Stimulated activated CD4-positive, alpha-beta T cell treated with anti-CD3 and anti-CD28 coated beads, Interleukin-1b, Interleukin-23, amount 100 ng/mL, for 48 hours (primary cell): ENCODE measurements around the gene DMAC2.
"Not testable (repeated sequence)": the region's sequence is repeated elsewhere in the genome, so short reads cannot be mapped to it uniquely, and the experiment has no call there.

Source experiments
- DNase-seq: peaks from one replicate; pipeline ENCODE4 v3.0.0-alpha.2; 2020

DMAC2 gene

DNA sequence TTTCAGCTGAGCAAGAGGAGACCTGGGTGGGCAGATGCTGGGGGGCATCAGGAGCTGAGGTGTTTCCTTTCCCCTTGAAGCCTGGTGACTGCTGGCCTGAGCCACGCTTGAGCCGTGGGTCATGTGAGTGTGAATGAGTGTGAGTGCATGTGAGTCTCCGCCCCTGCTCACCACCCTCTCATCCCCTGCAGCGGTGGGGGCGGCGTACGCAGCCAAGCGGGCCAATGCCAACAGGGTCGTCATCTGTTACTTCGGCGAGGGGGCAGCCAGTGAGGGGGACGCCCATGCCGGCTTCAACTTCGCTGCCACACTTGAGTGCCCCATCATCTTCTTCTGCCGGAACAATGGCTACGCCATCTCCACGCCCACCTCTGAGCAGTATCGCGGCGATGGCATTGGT, 17.7 kb downstream of the DMAC2 start:
- no peak for DNase-seq

DNA sequence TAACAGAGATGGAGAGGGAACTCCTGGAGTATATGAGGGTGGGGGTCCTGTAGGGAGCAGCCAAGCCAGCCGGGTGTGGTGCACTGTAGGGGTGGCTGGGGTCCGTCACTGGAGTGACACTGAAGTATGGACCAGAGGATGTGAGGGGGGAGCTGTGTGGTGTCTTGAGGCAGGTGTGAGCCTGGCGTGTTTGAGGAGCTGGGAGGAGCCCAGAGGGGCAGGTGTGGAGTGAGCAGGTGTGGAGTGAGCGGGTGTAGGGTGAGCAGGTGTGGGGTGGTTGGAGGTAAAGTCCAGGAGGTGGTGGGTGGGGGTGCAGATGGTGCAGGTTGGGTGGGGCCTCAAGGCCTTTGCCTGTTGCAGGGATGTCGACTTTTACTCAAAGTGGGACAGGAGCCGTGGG, 18.4 kb downstream of the DMAC2 start:
- DNase-seq, result no peak

DNA sequence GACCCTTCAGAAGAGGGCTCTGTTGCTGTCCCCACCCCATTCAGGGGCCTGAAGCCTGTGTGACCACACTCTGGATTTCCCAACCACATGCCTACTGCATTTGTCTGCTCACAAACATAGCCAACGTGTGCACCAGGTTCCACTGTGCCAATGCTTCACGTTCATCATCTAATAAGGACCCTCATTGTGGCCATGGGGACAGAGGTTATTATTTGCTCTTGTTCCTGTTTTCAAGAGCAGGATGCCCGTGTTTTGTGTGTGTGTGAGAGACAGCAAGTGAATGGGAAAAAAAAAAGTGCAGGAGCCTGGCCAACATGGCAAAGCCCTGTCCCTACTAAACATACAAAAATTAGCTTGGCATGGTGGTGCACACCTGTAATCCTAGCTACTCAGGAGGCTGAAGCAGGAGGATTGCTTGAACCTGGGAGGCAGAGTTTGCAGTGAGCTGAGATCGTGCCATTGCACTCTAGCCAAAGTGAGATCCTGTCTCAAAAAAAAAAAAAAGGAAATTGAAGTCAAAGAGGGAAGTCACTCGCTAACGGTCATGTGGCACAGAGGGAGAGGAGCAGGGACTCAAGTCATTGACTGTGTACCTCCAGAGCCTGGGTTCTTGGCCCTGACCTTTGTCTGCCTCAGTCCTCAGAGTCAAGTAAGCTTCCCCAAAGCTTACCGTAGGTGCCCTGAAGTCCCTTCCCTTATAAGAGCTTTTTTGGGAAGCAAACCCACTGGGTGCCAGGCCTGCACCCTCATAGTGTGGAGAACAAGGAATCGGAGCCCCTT, 19.4 kb downstream of the DMAC2 start:
- DNase-seq, result no peak

- no peak for DNase-seq
These were observed 23.5 kb downstream of the DMAC2 start for GRCh38 chr19:41416194-41416674.

DNA sequence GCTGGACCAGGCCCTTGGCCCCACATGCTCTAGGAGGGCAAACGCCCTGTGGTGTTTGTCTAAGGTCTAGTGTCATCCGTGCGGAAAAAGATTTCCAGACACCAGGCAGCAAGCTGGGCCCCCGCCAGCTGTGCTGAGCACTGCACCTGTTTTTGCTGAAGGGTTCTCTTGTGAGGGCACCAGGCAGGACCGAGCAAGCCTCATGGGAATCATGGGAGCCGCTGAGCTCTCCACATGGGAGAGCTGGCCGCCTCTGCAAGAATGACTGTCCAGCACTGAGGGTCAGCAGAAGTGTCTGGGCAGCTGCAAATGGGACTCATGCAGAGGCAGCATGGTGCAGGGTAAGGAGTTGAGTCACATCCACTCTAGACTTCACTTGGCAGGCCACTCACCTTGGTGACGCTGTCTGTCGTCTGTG, 24.5 kb downstream of the DMAC2 start:
- no peak for DNase-seq

DNA sequence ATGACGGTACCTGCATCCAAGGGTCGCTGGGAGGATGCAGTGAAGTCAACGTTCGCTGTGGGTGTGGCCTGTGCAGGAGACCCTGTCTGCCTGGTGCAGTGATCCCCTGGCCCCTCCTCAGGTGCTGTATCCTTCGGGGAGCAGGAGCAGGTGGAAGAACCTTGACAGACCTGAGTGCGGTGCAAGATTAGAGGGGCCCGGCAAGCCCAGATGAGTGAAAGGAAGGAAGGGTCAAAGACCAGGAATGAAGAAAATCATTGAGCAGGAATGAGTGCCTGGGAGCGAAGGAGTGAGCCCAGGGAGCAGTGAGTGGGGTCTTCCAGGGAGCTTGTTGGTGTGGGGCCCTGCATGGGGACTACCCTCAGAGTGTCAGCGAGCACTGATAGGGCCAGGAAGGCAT, 25.3 kb downstream of the DMAC2 start:
- DNase-seq, result no peak

DNA sequence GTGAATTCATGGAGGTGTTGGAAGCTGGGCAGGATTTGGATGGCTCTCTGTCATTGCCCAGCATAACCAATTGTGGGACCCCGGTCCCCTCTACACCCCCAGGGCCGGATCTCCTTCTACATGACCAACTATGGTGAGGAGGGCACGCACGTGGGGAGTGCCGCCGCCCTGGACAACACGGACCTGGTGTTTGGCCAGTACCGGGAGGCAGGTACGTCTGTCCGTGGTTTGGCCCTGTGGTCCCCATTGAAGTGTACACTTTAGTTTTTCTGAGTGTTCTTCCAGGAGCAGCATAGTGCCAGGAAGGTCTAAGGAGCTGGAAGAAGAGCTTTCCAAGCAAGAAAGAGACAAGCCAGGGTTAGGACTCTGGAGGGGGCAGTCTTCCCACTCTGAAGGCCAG, 25.8 kb downstream of the DMAC2 start:
- no peak for DNase-seq

GRCh38 chr19:41412953-41413352, 26.8 kb downstream of the DMAC2 start:
- DNase-seq, result no peak

GRCh38 chr19:41411968-41412265, 27.8 kb downstream of the DMAC2 start:
- no peak for DNase-seq

DNA sequence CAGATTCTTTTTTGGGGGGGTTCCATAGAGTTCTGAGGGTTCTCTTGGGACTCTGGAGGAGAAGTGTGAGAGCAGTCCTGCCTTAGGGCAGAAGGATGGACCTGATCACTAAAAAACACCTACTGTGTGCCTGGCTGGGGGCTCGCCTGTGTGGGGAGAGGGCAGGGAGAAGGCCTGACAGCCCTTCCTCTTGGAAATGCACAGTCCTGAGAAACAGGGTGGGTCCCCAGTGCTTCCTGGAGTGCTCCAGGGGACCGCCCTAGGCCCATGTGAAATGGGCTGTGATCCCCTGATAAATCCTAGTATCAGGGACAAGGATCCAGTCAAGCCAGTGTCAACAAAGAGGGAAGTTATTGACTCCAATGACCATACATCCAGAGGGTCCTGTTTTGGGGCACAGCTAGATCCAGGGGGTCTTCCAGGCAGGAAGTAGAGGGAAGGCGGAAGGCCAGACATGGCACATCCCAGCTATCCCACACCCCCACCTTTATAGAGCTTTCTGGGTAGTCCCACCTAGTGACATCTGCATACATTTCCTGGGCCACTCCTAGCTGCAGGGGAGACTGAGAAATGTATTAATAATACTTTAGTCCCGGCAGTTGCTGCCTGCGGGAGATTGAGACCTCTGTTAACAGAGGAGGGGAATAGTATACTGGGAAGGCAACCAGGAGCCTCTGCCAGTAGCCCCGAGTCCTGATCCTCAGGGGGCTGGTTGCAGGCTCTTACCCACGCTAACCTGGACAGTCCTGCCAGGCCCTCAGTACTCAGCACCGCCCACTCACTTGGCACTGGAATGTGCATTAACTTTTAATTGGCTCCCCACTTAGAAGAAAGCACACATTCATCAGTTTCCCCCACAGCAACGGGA, 28.4 kb downstream of the DMAC2 start:
- no peak for DNase-seq

GRCh38 chr19:41410336-41411054, 29.2 kb downstream of the DMAC2 start:
- no peak for DNase-seq

DNA sequence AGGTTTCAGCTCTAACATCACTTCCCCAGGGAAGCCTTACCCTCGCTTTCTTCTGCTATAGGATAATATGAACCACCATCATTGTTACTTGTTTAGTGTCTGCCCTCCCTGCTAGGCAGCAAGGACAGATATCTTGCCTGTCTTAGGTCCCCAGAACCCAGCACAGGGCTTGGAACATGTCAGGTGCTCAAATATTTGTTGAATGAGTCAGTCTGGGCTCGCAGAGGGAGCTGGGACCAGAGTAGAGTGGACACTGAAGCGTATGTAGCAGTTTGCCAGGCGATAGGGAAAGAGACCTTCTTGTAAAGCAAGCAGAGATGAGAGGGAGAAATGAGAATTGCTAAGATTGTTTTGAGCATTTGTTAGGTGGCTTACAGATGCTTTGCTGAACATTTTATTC, 30.4 kb downstream of the DMAC2 start:
- DNase-seq, result no peak

DNA sequence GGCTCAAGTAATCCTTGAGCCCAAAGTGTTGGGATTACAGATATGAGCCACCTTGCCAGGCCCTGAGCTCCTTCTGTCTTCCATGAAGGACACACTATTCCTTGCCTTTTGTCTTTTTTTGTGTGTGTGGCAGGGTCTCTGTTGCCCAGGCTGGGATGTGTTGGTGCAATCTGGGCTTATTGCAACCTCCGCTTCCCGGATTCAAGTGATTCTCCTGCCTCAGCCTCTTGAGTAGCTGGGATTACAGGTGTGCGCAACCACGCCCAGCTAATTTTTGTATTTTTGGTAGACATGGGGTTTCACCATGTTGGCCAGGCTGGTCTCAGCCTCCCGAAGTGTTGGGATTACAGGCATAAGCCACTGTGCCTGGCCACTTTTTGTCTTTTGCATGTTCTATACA, 30.9 kb downstream of the DMAC2 start:
- DNase-seq, result not testable (repeated sequence)

DNA sequence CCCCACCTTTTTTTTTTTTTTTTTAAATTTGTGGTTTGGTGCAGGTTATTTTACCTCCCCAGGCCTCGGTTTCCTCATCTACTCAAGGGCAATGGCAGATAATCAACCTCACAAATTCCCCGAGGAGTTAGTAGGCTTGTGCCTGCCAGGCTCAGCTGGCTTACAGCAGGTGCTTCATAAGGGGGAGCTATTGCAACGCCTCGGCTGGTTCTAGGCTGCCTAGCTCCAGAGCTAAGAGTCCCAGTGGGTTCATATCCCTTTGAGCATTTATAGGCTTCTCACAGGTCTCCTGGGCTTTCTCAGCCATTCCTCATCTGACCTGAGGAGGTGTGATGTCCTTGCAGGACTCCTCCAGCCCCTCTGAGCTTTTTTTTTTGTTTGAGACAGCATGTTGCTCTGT, 31.5 kb downstream of the DMAC2 start:
- no peak for DNase-seq

GRCh38 chr19:41407271-41407670, 32.4 kb downstream of the DMAC2 start:
- no peak for DNase-seq

GRCh38 chr19:41405776-41406175, 33.9 kb downstream of the DMAC2 start:
- DNase-seq, result no peak

- DNase-seq, result no peak
These were observed 36.3 kb downstream of the DMAC2 start for GRCh38 chr19:41403181-41403970.

GRCh38 chr19:41402010-41402409, 37.7 kb downstream of the DMAC2 start:
- no peak for DNase-seq

- DNase-seq, result no peak
These were observed 38.2 kb downstream of the DMAC2 start for GRCh38 chr19:41401483-41401882.

GRCh38 chr19:41399525-41399924, 40.2 kb downstream of the DMAC2 start:
- DNase-seq, result no peak

DNA sequence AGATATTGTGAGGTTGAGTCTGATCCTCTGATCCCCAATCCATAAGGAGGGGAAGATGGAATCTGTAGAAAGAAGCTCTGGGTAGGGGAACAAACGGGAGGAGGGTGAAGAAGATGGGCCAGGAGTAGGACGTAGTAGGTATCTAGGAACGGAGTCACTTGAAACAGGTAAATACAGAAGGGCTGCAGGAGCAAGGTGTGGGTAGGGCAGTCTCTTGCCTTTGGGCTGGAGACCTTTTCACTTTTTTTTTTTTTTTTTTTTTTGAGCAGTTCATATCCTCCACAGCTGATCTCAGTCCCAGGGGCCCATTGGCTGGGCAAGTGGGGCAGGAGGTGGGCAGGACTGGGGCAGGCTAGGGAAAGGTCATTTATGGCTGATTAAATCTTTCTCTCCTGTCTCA, 40.6 kb downstream of the DMAC2 start:
- DNase-seq, result no peak

DNA sequence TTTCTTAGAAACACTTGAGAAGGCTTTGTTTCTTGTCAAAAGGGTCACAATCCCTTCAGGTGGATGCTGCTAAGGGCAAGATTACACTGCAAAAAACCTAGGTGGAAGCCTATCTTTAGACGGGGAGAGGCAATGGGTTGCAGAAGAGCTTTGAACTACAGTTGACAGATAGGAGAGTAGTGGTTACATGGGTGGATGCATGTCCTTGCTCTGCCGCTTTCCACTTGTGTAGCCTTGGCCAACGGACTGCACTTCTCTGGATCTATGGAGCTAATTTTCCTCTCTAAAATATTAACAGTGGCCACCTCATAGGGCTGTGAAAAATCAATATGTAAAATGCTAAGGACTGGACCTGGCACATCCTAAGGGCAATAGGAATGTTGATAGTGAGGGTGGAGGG, 41.1 kb downstream of the DMAC2 start:
- DNase-seq, result no peak

DNA sequence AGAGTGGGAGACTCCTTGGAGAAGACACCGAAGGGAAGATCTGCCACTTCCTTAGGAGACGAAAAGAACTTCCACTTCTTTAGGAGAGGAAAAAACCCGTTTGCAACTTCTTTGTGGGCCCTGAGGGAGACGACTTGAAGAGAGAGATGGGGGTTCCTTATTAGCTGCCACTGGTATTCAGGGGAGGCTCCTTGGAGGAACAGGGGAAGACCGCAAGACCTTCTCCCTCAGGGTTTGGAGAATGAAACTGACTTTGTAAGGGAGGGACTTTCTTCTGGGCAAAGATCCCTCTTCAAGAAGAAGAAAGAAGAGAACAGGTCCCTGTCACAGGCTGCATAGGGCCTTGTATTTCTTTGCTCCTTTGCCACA, 41.7 kb downstream of the DMAC2 start:
- no peak for DNase-seq
